ENCODE measurements around the gene CBX5. TPM values are rescaled to one million over a fixed set of nuclear protein-coding genes. Genes with fewer than 3 reads are reported as not detected.

The CBX5 gene
- total RNA-seq, 1 donor from 2014 or later = 271 TPM

- Mint-ChIP-seq H3K36me3 (ENCODE audit: insufficient read depth) (peaks cover 12% of the 10 kb centered on the region), H3K4me1 (ENCODE audit: low read depth) (peaks cover 35% of the 10 kb centered on the region), H3K27me3 (no peaks in the 10 kb centered on the region), H3K27ac (peak overlapping the region; percentile 76), H3K9me3 (ENCODE audit: low read depth) (no peaks in the 10 kb centered on the region), H3K4me3 (ENCODE audit: low read depth) (no peak overlapping the region)
- no peak for DNase-seq (ENCODE audit: low spot score, unreplicated experiment)
- no peak for TF ChIP-seq CTCF (IDR thresholded peaks at IDR 0.05; ENCODE audit: unreplicated experiment)
Observed at GRCh38 chr12:54257332-54257731, 22.6 kb downstream of the CBX5 start.

GRCh38 chr12:54253240-54253639 lies 26.7 kb downstream of the CBX5 start:
- TF ChIP-seq CTCF (IDR thresholded peaks at IDR 0.05; ENCODE audit: unreplicated experiment) = no peak
- DNase-seq (ENCODE audit: low spot score, unreplicated experiment) = no peak
- no peak overlapping the region for H3K27ac Mint-ChIP-seq
- H3K4me3 Mint-ChIP-seq (ENCODE audit: low read depth) = no peak overlapping the region
- H3K27me3 Mint-ChIP-seq = no peaks in the 10 kb centered on the region
- no peaks in the 10 kb centered on the region for H3K9me3 Mint-ChIP-seq (ENCODE audit: low read depth)
- H3K36me3 Mint-ChIP-seq (ENCODE audit: insufficient read depth) = peaks cover 28% of the 10 kb centered on the region
- peaks cover 10% of the 10 kb centered on the region for H3K4me1 Mint-ChIP-seq (ENCODE audit: low read depth)

GRCh38 chr12:54251667-54252284 lies 28.1 kb downstream of the CBX5 start:
- Mint-ChIP-seq H3K4me1 (ENCODE audit: low read depth) (no peaks in the 10 kb centered on the region), H3K4me3 (ENCODE audit: low read depth) (no peak overlapping the region), H3K27ac (peak overlapping the region; percentile 79), H3K9me3 (ENCODE audit: low read depth) (no peaks in the 10 kb centered on the region), H3K36me3 (ENCODE audit: insufficient read depth) (peaks cover 29% of the 10 kb centered on the region), H3K27me3 (no peaks in the 10 kb centered on the region)
- DNase-seq (ENCODE audit: low spot score, unreplicated experiment) = no peak
- peak; percentile 74 for TF ChIP-seq CTCF (IDR thresholded peaks at IDR 0.05; ENCODE audit: unreplicated experiment)

GRCh38 chr12:54249489-54249888 lies 30.4 kb downstream of the CBX5 start:
- H3K9me3 Mint-ChIP-seq (ENCODE audit: low read depth) = no peaks in the 10 kb centered on the region
- H3K4me3 Mint-ChIP-seq (ENCODE audit: low read depth) = no peak overlapping the region
- H3K27ac Mint-ChIP-seq = no peak overlapping the region
- no peak for TF ChIP-seq CTCF (IDR thresholded peaks at IDR 0.05; ENCODE audit: unreplicated experiment)
- no peak for DNase-seq (ENCODE audit: low spot score, unreplicated experiment)
- no peaks in the 10 kb centered on the region for H3K27me3 Mint-ChIP-seq
- peaks cover 30% of the 10 kb centered on the region for H3K36me3 Mint-ChIP-seq (ENCODE audit: insufficient read depth)
- no peaks in the 10 kb centered on the region for H3K4me1 Mint-ChIP-seq (ENCODE audit: low read depth)

- no peaks in the 10 kb centered on the region for H3K27me3 Mint-ChIP-seq
- peaks cover 29% of the 10 kb centered on the region for H3K36me3 Mint-ChIP-seq (ENCODE audit: insufficient read depth)
- TF ChIP-seq CTCF (IDR thresholded peaks at IDR 0.05; ENCODE audit: unreplicated experiment) = no peak
- no peak overlapping the region for H3K27ac Mint-ChIP-seq
- no peaks in the 10 kb centered on the region for H3K4me1 Mint-ChIP-seq (ENCODE audit: low read depth)
- DNase-seq (ENCODE audit: low spot score, unreplicated experiment) = no peak
- H3K9me3 Mint-ChIP-seq (ENCODE audit: low read depth) = no peaks in the 10 kb centered on the region
- H3K4me3 Mint-ChIP-seq (ENCODE audit: low read depth) = no peak overlapping the region
Observed at GRCh38 chr12:54246011-54246641, 33.8 kb downstream of the CBX5 start.
